SU-DHL-6 (cell line): ENCODE results near the gene GPRIN3.

Experiments
- H2AFZ ChIP-seq: fragments of 200-600 bp; sonication (generic); 2 replicates; pipeline ENCODE4 v1.6.1; 2014; ENCODE audit warnings: low read depth, mild to moderate bottlenecking, moderate library complexity, mixed read lengths, antibody characterized with exemption, low read length; ENCODE audit not compliant: severe bottlenecking
- H3F3A ChIP-seq: fragments of 200-600 bp; shearing (Covaris generic); 2 replicates; pipeline ENCODE4 v1.6.0; 2016; ENCODE audit warnings: antibody characterized with exemption, mild to moderate bottlenecking; ENCODE audit not compliant: insufficient read depth
- H3K27ac ChIP-seq: fragments of 200-600 bp; sonication (generic); 2 replicates; pipeline ENCODE4 v1.5.1; 2016; ENCODE audit warnings: low read depth, mild to moderate bottlenecking, low read length, moderate library complexity, mixed read lengths
- H3K27me3 ChIP-seq: fragments of 200-600 bp; sonication (generic), shearing (Covaris generic); 2 replicates; pipeline ENCODE4 v1.6.0; 2014; ENCODE audit warnings: mild to moderate bottlenecking, low read length
- H3K36me3 ChIP-seq: fragments of 200-600 bp; sonication (generic); 2 replicates; pipeline ENCODE4 v1.6.1; 2014; ENCODE audit warnings: mild to moderate bottlenecking, low read length, mixed read lengths
- H3K4me2 ChIP-seq: fragments of 300-600, 200-600 bp; shearing (Covaris generic), sonication (generic); 2 replicates; pipeline ENCODE4 v1.6.0; 2014; ENCODE audit warnings: low read length, low read depth, mild to moderate bottlenecking; ENCODE audit not compliant: poor library complexity, severe bottlenecking
- H3K4me3 ChIP-seq: fragments of 200-600 bp; sonication (generic); 2 replicates; pipeline ENCODE4 v1.5.1; 2014; ENCODE audit warnings: antibody characterized with exemption, low read length, mild to moderate bottlenecking, mixed read lengths; ENCODE audit not compliant: insufficient read depth, poor library complexity, severe bottlenecking
- H3K79me2 ChIP-seq: fragments of 200-600 bp; sonication (generic); 2 replicates; pipeline ENCODE4 v1.6.1; 2014; ENCODE audit warnings: mild to moderate bottlenecking, low read length, moderate library complexity; ENCODE audit not compliant: insufficient read depth
- H3K9ac ChIP-seq: fragments of 200-600 bp; sonication (generic); 2 replicates; pipeline ENCODE4 v1.7.0; 2014; ENCODE audit warnings: mild to moderate bottlenecking, low read length
- H3K9me2 ChIP-seq: fragments of 200-600 bp; sonication (generic); replicated peaks from 2 replicates; pipeline ENCODE4 v1.6.1; 2014; ENCODE audit warnings: low read length; ENCODE audit not compliant: insufficient read depth
- H3K9me3 ChIP-seq: fragments of 200-600 bp; sonication (generic); 2 replicates; pipeline ENCODE4 v1.6.1; 2014; ENCODE audit warnings: low read length, mixed read lengths; ENCODE audit not compliant: insufficient read depth
- H4K20me1 ChIP-seq: fragments of 200-600 bp; sonication (generic); 2 replicates; pipeline ENCODE4 v1.6.1; 2014; ENCODE audit warnings: low read depth, mild to moderate bottlenecking, antibody characterized with exemption, low read length, moderate library complexity, mixed read lengths
- EZH2phosphoT487 ChIP-seq: fragments of 200-600 bp; sonication (generic), shearing (Covaris generic); conservative IDR thresholded peaks from 2 replicates; pipeline ENCODE4 v1.6.1; 2018; ENCODE audit warnings: mild to moderate bottlenecking, antibody characterized with exemption, low read length, moderate library complexity, mixed read lengths
- TF ChIP-seq, protein P1 (sequence below): fragments of 200-600 bp; sonication (generic); IDR thresholded peaks from one replicate; pipeline ENCODE4 v1.5.1; 2017; ENCODE audit warnings: antibody characterized with exemption, mild to moderate bottlenecking, low read length, moderate library complexity; ENCODE audit not compliant: insufficient read depth, poor library complexity, severe bottlenecking

GPRIN3 gene

DNA sequence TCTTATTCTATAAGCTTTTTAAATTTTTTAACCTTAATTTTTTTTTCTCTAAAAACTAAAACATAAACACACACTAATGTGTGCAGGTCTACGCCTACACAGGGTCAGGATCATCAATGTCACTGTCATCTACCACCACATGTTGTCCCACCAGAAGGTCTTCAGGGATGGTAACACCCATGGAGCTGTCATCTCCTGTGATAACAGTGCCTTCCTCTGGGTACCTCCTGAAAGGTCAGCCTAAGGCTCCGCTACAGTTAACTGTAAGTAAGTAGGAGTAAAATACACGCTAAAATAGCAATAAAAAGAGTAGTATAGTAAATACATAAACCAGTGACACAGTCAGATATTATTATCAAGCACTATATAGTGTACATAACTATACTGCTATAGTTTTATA is 45.9 kb upstream of the GPRIN3 start:
- H3K4me2 ChIP-seq: no peak overlapping the region
- no peaks in the 10 kb centered on the region for H3F3A ChIP-seq

DNA sequence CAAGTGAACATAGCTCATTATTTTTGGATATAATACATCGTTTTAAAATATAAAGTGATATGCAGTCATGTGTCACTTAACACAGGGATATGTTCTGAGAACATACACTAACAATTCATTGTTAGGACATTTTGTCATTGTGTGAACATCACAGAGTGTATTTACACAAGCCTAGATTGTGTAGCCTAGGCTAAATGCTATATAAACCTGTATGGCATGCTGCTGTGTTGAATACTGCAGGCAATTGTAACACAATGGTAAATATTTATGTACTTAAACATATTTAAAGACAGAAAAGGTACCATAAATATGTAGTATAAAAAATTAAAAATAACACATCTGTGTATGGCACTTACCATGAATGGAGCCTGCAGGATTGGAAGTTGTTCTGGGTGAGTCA is 44.9 kb upstream of the GPRIN3 start:
- no peak overlapping the region for H3K27ac ChIP-seq
- H3K4me2 ChIP-seq: no peak overlapping the region
- no peaks in the 10 kb centered on the region for H3K27me3 ChIP-seq
- no peaks in the 10 kb centered on the region for H4K20me1 ChIP-seq
- H3K36me3 ChIP-seq: no peaks in the 10 kb centered on the region
- H3K9me3 ChIP-seq: no peaks in the 10 kb centered on the region
- no peaks in the 10 kb centered on the region for H3F3A ChIP-seq
- no peak overlapping the region for H2AFZ ChIP-seq
- TF ChIP-seq, protein P1, sequence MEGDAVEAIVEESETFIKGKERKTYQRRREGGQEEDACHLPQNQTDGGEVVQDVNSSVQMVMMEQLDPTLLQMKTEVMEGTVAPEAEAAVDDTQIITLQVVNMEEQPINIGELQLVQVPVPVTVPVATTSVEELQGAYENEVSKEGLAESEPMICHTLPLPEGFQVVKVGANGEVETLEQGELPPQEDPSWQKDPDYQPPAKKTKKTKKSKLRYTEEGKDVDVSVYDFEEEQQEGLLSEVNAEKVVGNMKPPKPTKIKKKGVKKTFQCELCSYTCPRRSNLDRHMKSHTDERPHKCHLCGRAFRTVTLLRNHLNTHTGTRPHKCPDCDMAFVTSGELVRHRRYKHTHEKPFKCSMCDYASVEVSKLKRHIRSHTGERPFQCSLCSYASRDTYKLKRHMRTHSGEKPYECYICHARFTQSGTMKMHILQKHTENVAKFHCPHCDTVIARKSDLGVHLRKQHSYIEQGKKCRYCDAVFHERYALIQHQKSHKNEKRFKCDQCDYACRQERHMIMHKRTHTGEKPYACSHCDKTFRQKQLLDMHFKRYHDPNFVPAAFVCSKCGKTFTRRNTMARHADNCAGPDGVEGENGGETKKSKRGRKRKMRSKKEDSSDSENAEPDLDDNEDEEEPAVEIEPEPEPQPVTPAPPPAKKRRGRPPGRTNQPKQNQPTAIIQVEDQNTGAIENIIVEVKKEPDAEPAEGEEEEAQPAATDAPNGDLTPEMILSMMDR: no peak
- no peak for TF ChIP-seq EZH2phosphoT487
- no peaks in the 10 kb centered on the region for H3K9me2 ChIP-seq
- H3K4me3 ChIP-seq: no peak overlapping the region
- no peak overlapping the region for H3K9ac ChIP-seq
- H3K79me2 ChIP-seq: no peaks in the 10 kb centered on the region

More for the DNA sequence above, 45.9 kb upstream of the GPRIN3 start:
- no peaks in the 10 kb centered on the region for H3K27me3 ChIP-seq
- H3K27ac ChIP-seq: no peak overlapping the region
- no peaks in the 10 kb centered on the region for H3K9me2 ChIP-seq
- TF ChIP-seq, protein P1: no peak
- no peaks in the 10 kb centered on the region for H3K36me3 ChIP-seq
- H2AFZ ChIP-seq: no peak overlapping the region
- no peak overlapping the region for H3K9ac ChIP-seq
- H3K9me3 ChIP-seq: no peaks in the 10 kb centered on the region
- H3K4me3 ChIP-seq: no peak overlapping the region
- H3K79me2 ChIP-seq: no peaks in the 10 kb centered on the region
- no peaks in the 10 kb centered on the region for H4K20me1 ChIP-seq

DNA sequence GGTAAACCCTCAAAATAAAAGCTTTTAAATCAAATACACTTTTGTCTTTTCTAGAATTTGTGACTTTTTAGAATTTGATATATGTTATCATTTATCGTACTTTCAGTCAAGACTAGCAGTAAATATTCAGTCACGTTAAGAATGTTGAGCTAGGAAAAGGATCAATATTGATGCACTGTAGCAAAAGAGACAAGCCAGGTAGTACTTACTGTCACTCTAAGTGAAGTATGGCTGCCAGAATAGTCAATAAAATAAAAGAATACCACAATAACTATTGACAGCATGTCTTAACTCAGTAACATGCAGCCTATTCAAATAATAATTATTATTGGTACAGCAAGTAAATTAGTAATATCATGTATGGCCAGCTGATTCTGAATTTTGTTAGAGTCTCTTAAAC is 43.6 kb upstream of the GPRIN3 start:
- H3K79me2 ChIP-seq: no peaks in the 10 kb centered on the region
- H3K4me3 ChIP-seq: no peak overlapping the region
- TF ChIP-seq, protein P1: no peak
- TF ChIP-seq EZH2phosphoT487: no peak
- H2AFZ ChIP-seq: no peak overlapping the region
- H4K20me1 ChIP-seq: no peaks in the 10 kb centered on the region
- no peak overlapping the region for H3K4me2 ChIP-seq
- no peaks in the 10 kb centered on the region for H3K9me3 ChIP-seq
- no peak overlapping the region for H3K27ac ChIP-seq
- no peaks in the 10 kb centered on the region for H3F3A ChIP-seq
- H3K9me2 ChIP-seq: no peaks in the 10 kb centered on the region
- no peak overlapping the region for H3K9ac ChIP-seq
- H3K27me3 ChIP-seq: no peaks in the 10 kb centered on the region
- no peaks in the 10 kb centered on the region for H3K36me3 ChIP-seq
